ENCODE data around the gene OR52K1. TPM values are rescaled to one million over a fixed set of nuclear protein-coding genes. Genes with fewer than 3 reads are reported as not detected.
"Not testable (repeated sequence)": the region's sequence is repeated elsewhere in the genome, so short reads cannot be mapped to it uniquely, and the experiment has no call there.

The OR52K1 gene
- total and polyA plus RNA-seq, 8 donors: 0.09 to 0.86 (median 0.27) TPM

DNA sequence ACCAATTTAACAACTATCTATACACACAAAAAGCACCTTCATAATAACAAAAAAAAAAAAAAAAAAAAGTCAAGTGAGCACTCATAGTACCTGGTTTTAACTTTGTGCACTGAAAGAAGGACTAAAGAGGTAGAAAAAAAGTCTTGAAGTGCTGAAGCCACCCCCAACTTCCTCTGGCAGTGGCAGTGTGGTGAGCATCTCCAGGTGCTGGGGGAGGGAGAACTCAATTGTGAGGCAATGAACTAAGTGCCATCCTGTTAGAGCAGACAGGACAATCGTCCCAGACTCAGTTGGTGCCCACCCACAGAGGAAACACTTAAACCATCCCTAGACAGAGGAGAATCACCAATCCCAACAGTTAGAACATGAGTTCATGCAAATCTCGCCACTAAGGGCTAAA lies 39.9 kb downstream of the OR52K1 start:
- H3K27ac ChIP-seq: no peak overlapping the region
- TF ChIP-seq, protein P1, sequence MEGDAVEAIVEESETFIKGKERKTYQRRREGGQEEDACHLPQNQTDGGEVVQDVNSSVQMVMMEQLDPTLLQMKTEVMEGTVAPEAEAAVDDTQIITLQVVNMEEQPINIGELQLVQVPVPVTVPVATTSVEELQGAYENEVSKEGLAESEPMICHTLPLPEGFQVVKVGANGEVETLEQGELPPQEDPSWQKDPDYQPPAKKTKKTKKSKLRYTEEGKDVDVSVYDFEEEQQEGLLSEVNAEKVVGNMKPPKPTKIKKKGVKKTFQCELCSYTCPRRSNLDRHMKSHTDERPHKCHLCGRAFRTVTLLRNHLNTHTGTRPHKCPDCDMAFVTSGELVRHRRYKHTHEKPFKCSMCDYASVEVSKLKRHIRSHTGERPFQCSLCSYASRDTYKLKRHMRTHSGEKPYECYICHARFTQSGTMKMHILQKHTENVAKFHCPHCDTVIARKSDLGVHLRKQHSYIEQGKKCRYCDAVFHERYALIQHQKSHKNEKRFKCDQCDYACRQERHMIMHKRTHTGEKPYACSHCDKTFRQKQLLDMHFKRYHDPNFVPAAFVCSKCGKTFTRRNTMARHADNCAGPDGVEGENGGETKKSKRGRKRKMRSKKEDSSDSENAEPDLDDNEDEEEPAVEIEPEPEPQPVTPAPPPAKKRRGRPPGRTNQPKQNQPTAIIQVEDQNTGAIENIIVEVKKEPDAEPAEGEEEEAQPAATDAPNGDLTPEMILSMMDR (IDR thresholded peaks at IDR 0.05): no peak
- no peaks in the 10 kb centered on the region for H3K4me1 ChIP-seq
- H3K27me3 ChIP-seq: no peaks in the 10 kb centered on the region
- H3K4me3 ChIP-seq: no peak overlapping the region
- intact Hi-C loops (cut with DNase I): no loop called here
- no peaks in the 10 kb centered on the region for H3K36me3 ChIP-seq
- H3K9me3 ChIP-seq: no peaks in the 10 kb centered on the region
- ATAC-seq (no peak), DNase-seq (no peak)

DNA sequence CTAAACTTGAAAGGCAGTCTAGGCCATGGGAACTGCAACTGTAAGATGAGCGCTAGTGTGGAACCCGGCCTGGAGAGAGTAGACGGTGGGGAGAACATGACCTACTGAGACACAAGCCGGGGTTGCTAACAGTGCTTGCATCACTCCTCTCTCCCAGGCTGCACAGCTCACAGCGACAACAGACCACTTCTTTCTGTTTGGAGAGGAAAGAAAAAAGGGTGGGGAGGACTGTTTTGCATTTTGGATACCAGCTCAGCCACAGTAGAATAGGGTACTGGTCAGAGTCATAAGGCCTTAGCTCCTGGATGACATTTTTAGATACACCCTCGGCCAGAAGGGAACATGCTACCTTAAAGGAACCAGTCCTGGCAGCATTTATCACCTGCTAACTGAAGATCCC lies 40.3 kb downstream of the OR52K1 start:
- TF ChIP-seq, protein P1 (IDR thresholded peaks at IDR 0.05): no peak
- H3K9me3 ChIP-seq: no peaks in the 10 kb centered on the region
- intact Hi-C loops (cut with DNase I): no loop called here

DNA sequence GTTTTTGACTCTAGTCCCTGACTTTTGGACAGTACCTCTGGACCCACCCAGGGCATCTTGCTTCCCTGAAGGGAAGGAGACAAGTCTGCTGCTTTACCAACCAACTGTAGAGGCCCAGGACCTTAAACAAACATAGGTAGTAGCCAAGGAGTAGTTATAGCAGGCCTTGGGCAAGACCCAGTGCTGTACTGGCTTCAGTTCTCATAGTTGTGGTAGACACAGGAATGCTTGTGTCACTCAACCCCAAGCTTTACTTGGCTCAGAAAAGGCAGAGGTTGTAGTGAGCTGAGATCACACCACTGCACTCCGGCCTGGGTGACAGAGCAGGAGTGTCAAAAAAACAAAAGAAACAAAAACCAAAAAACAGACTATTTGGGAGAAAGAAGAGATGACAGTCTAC lies 41.2 kb downstream of the OR52K1 start:
- H3K27ac ChIP-seq: no peak overlapping the region
- TF ChIP-seq, protein P1 (IDR thresholded peaks at IDR 0.05): no peak
- ATAC-seq (no peak), DNase-seq (no peak)
- intact Hi-C loops (cut with DNase I): no loop called here
- no peaks in the 10 kb centered on the region for H3K9me3 ChIP-seq
- no peaks in the 10 kb centered on the region for H3K4me1 ChIP-seq
- H3K36me3 ChIP-seq: no peaks in the 10 kb centered on the region
- no peak overlapping the region for H3K4me3 ChIP-seq
- no peaks in the 10 kb centered on the region for H3K27me3 ChIP-seq

More for the DNA sequence above, 40.3 kb downstream of the OR52K1 start:
- DNase-seq (no peak), ATAC-seq (no peak)
- Histone ChIP-seq H3K27me3 (no peaks in the 10 kb centered on the region), H3K36me3 (no peaks in the 10 kb centered on the region), H3K27ac (no peak overlapping the region), H3K4me3 (no peak overlapping the region), H3K4me1 (no peaks in the 10 kb centered on the region)

DNA sequence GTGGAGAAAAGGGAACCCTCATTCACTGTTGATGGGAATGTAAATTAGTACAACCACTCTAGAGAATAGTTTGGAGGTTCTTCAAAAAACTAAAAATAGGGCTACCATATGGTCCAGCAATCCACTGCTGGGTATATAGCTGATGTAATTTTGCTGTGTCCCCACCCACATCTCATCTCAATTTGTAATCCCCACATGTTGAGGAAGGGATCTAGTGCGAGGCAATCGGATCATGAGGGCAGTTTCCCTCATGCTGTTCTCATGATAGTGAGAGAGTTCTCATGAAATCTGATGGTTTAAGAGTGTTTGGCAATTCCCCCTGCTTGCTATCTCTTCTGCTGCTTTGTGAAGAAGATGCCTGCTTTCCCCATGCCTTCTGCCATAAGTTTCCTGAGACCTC lies 45.5 kb downstream of the OR52K1 start:
- DNase-seq (no peak), ATAC-seq (no peak)
- TF ChIP-seq, protein P1 (IDR thresholded peaks at IDR 0.05): no peak
- intact Hi-C loops (cut with DNase I): no loop called here
- H3K9me3 ChIP-seq: no peaks in the 10 kb centered on the region
- peaks cover 0 to 8% of the 10 kb centered on the region in 2 donors for H3K27me3 ChIP-seq
- H3K4me3 ChIP-seq: no peak overlapping the region
- H3K27ac ChIP-seq: no peak overlapping the region
- no peaks in the 10 kb centered on the region for H3K36me3 ChIP-seq
- H3K4me1 ChIP-seq: no peaks in the 10 kb centered on the region

DNA sequence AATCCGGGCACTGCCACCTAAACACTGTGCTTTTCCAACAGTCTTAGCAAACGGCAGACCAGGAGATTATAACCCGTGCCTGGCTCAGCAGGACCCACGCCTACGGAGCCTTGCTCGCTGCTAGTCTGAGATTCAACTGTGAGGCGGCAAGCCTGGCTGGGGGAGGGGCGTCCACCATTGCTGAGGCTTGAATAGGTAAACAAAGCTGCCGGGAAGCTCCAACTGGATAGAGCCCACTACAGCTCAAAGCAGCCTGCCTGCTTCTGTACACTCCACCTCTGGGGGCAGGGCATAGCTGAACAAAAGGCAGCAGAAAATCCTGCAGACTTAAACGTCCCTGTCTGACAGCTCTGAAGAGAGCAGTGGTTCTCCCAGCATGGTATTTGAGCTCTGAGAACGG lies 49.2 kb downstream of the OR52K1 start:
- H3K4me3 ChIP-seq; H3K9me3 ChIP-seq; H3K27me3 ChIP-seq; H3K27ac ChIP-seq; ATAC-seq; H3K4me1 ChIP-seq; intact Hi-C loops (cut with DNase I); DNase-seq; H3K36me3 ChIP-seq: not testable (repeated sequence)

DNA sequence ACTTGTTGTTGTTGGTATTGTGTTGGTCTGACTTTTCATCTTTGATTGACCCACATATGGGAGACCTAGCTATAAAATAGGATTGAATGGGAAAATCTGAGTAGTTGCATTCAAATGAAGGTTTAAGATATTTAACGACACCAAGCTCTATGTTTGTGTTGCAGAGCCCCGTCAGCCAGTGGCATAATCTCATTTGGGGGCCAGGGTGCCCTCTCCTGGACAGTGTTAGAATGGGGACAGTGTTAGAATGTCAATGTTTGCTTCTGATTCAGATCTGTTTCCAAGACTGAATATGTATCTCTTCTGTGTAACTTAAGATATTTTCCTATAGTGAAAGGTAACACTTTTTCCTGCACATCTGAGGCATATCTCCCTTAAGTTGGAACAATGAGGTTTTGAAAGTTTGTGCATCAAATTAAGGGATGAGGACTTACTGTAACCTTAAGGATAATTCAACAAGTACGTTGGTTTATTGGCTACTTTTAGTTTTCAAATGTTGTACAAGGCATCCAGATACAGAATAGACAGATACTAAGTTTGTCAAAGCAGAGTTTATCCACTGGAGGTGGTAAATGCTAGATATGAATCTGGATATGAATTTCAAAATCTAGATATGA lies 57.3 kb downstream of the OR52K1 start:
- Histone ChIP-seq H3K36me3 (no peaks in the 10 kb centered on the region), H3K27me3 (no peaks in the 10 kb centered on the region), H3K27ac (no peak overlapping the region), H3K4me3 (no peak overlapping the region), H3K9me3 (no peaks in the 10 kb centered on the region), H3K4me1 (no peaks in the 10 kb centered on the region)
- peak; percentile 91 for ATAC-seq
- TF ChIP-seq, protein P1 (IDR thresholded peaks at IDR 0.05): peak; percentile 63 to 67
- peak in 3 of 4 donors; percentile 26 to 77 (median 46) for DNase-seq
- intact Hi-C loops (cut with DNase I): no loop called here
